SK-N-MC (cell line): ENCODE data around the gene MYL3.

Experiments
- DNase-seq: peaks from one replicate; pipeline ENCODE4 v3.0.0-alpha.2; 2011; ENCODE audit warnings: low read depth, low spot score
- H3K27ac ChIP-seq: fragments of 200-600 bp; sonication (generic); 2 replicates; pipeline ENCODE4 v1.5.1; 2016; ENCODE audit warnings: mixed run types
- H3K36me3 ChIP-seq: fragments of 200-600 bp; sonication (generic); 2 replicates; pipeline ENCODE4 v1.6.1; 2017; ENCODE audit warnings: antibody characterized with exemption, low read length, mixed read lengths; ENCODE audit not compliant: insufficient read depth
- H3K4me3 ChIP-seq: fragments of 200-600 bp; sonication (generic); 2 replicates; pipeline ENCODE4 v1.5.1; 2016
- H3K9ac ChIP-seq: fragments of 200-600 bp; sonication (generic); 2 replicates; pipeline ENCODE4 v1.8.0; 2017; ENCODE audit warnings: mixed run types, mixed read lengths; ENCODE audit not compliant: insufficient read length
- H3K9me3 ChIP-seq: fragments of 200-600 bp; sonication (generic); 2 replicates; pipeline ENCODE4 v1.6.1; 2017; ENCODE audit warnings: low read depth, mild to moderate bottlenecking, antibody characterized with exemption, low read length, moderate library complexity, mixed read lengths
- EZH2 ChIP-seq: fragments of 200-600 bp; sonication (generic); IDR thresholded peaks from one replicate; pipeline ENCODE4 v1.6.1; 2017; ENCODE audit warnings: antibody characterized with exemption
- FOXP2 ChIP-seq: optimal IDR thresholded peaks from 2 replicates; pipeline ENCODE3; 2011; ENCODE audit warnings: mild to moderate bottlenecking, moderate library complexity; ENCODE audit not compliant: insufficient read depth; ENCODE audit errors: extremely low read length, control extremely low read depth
- POLR2AphosphoS5 ChIP-seq: IDR thresholded peaks from 2 replicates; pipeline ENCODE4 v1.6.1; 2012; ENCODE audit warnings: mild to moderate bottlenecking, low read depth, low read length, borderline replicate concordance

MYL3 gene

GRCh38 chr3:46840491-46840890, 22.8 kb downstream of the MYL3 start:
- Histone ChIP-seq H3K4me3 (no peak overlapping the region), H3K9ac (no peak overlapping the region), H3K36me3 (no peaks in the 10 kb centered on the region), H3K27ac (no peak overlapping the region), H3K9me3 (no peaks in the 10 kb centered on the region)
- no peak for DNase-seq
- TF ChIP-seq POLR2AphosphoS5: no peak
- TF ChIP-seq EZH2: no peak
- no peak for TF ChIP-seq FOXP2

- Histone ChIP-seq H3K9me3 (no peaks in the 10 kb centered on the region), H3K4me3 (no peak overlapping the region), H3K9ac (no peak overlapping the region), H3K36me3 (no peaks in the 10 kb centered on the region), H3K27ac (no peak overlapping the region)
- DNase-seq: no peak
- TF ChIP-seq POLR2AphosphoS5 (no peak), FOXP2 (no peak), EZH2 (no peak)
These were observed 24.9 kb downstream of the MYL3 start for GRCh38 chr3:46838301-46838700.

DNA sequence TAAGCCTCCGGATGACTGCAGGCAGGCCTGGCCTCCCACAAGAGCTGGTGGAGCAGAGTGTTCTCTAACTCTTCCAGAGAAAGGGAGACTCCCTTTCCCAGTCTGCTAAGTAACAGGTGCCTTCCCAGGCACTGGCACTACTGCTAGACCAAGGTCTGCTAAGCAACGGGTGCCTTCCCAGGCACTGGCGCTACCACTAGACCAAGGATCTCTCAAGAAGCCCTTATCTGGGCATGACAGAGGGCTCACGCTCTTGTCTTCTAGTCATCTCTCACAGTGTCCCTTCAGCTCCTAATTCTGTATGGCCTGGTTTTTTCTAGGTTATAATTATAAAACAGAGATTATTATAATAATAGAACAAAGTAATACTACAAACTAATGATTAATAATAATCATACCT, 27.8 kb downstream of the MYL3 start:
- Histone ChIP-seq H3K9me3 (no peaks in the 10 kb centered on the region), H3K4me3 (no peak overlapping the region), H3K27ac (no peak overlapping the region), H3K9ac (no peak overlapping the region), H3K36me3 (no peaks in the 10 kb centered on the region)
- TF ChIP-seq EZH2 (no peak), FOXP2 (no peak), POLR2AphosphoS5 (no peak)
- DNase-seq: no peak

- no peak overlapping the region for H3K4me3 ChIP-seq
- no peak for DNase-seq
- no peak overlapping the region for H3K27ac ChIP-seq
- no peak overlapping the region for H3K9ac ChIP-seq
- no peak for TF ChIP-seq POLR2AphosphoS5
- no peak for TF ChIP-seq EZH2
- no peak for TF ChIP-seq FOXP2
- H3K9me3 ChIP-seq: no peaks in the 10 kb centered on the region
- H3K36me3 ChIP-seq: no peaks in the 10 kb centered on the region
These were observed 28.2 kb downstream of the MYL3 start for GRCh38 chr3:46835054-46835453.

GRCh38 chr3:46833346-46834300, 29.6 kb downstream of the MYL3 start:
- no peaks in the 10 kb centered on the region for H3K36me3 ChIP-seq
- no peak for TF ChIP-seq FOXP2
- no peak for TF ChIP-seq EZH2
- no peak for TF ChIP-seq POLR2AphosphoS5
- H3K27ac ChIP-seq: no peak overlapping the region
- no peak overlapping the region for H3K4me3 ChIP-seq
- no peaks in the 10 kb centered on the region for H3K9me3 ChIP-seq
- H3K9ac ChIP-seq: no peak overlapping the region
- DNase-seq: no peak

GRCh38 chr3:46831841-46832240, 31.4 kb downstream of the MYL3 start:
- Histone ChIP-seq H3K9me3 (no peaks in the 10 kb centered on the region), H3K4me3 (no peak overlapping the region), H3K9ac (no peak overlapping the region), H3K27ac (no peak overlapping the region), H3K36me3 (no peaks in the 10 kb centered on the region)
- TF ChIP-seq POLR2AphosphoS5: no peak
- TF ChIP-seq FOXP2: no peak
- no peak for TF ChIP-seq EZH2
- no peak for DNase-seq

- TF ChIP-seq FOXP2 (no peak), POLR2AphosphoS5 (no peak), EZH2 (no peak)
- H3K4me3 ChIP-seq: no peak overlapping the region
- H3K9me3 ChIP-seq: no peaks in the 10 kb centered on the region
- H3K36me3 ChIP-seq: no peaks in the 10 kb centered on the region
- H3K27ac ChIP-seq: no peak overlapping the region
- no peak overlapping the region for H3K9ac ChIP-seq
- no peak for DNase-seq
These were observed 31.9 kb downstream of the MYL3 start for GRCh38 chr3:46831316-46831715.

DNA sequence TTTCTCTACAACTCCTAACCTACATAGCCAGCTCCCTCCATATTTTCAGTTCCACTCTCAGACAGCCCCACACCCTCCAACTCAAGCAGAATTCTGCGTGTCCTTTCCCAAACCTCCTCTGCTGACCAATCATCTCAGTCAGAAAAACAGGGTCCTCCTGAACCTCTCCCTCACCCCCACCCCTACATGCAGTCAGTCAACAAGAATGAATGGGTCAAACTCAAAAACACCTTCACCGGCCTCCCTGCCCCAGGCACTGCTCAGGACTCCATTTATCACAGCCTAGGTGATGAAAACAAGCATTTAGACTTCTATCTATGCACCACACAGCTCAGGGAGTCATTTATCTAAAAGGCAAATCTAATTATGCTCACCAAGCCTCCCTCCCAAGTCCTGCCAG, 32.4 kb downstream of the MYL3 start:
- TF ChIP-seq POLR2AphosphoS5: no peak
- no peak for TF ChIP-seq EZH2
- no peak for TF ChIP-seq FOXP2
- no peaks in the 10 kb centered on the region for H3K36me3 ChIP-seq
- no peaks in the 10 kb centered on the region for H3K9me3 ChIP-seq
- no peak overlapping the region for H3K9ac ChIP-seq
- no peak for DNase-seq
- no peak overlapping the region for H3K27ac ChIP-seq
- no peak overlapping the region for H3K4me3 ChIP-seq
